Uterus (tissue), 2 donors: ENCODE results near the gene LCE5A.

Experiments used
- CTCF ChIP-seq, 4 experiments: fragments of 200-600 bp in 2 of 4; fragments of 450-650 bp in 2 of 4; sonication (generic) in 2 of 4; IDR thresholded peaks; one replicate each; pipeline ENCODE4 v1.5.1; 2016 to 2019; ENCODE audit warnings: antibody characterized with exemption in 4 of 4, mild to moderate bottlenecking in 2 of 4, moderate library complexity in 1 of 4
- POLR2A ChIP-seq, 2 donors: fragments of 450-650 bp; IDR thresholded peaks; one replicate each; pipeline ENCODE4 v1.6.1; 2016; ENCODE audit warnings: antibody characterized with exemption in 2 of 2, mild to moderate bottlenecking in 1 of 2, moderate library complexity in 1 of 2

- no peak for TF ChIP-seq CTCF (IDR thresholded peaks at IDR 0.05)
- TF ChIP-seq POLR2A (IDR thresholded peaks at IDR 0.05): no peak
Observed at GRCh38 chr1:152473887-152474537, 36.6 kb upstream of the LCE5A start.
